Spleen (tissue), 7 donors: ENCODE data around the gene CARMIL3.

Source experiments
- POLR2A ChIP-seq, 3 donors: fragments of 450-650 bp; IDR thresholded peaks; one replicate each; pipeline ENCODE4 v1.5.1; 2017; ENCODE audit warnings: antibody characterized with exemption in 3 of 3, mild to moderate bottlenecking in 1 of 3
- TF ChIP-seq, protein P1 (sequence below), 11 experiments: fragments of 200-600 bp in 7 of 11; fragments of 450-650 bp in 4 of 11; sonication (generic) in 4 of 11; IDR thresholded peaks in 8 of 11; conservative IDR thresholded peaks in 3 of 11; 1 replicate in 7 of 11; 2 replicates in 4 of 11; pipeline versions ENCODE4 v1.4.0 to v1.8.0; 2016 to 2021; ENCODE audit warnings: antibody characterized with exemption in 11 of 11, inconsistent platforms in 4 of 11, mild to moderate bottlenecking in 1 of 11
- donor health status: DM: no; HTN: no; CAD: no; lungs with moderate emphysema.
- donor health status: DM: no; HTN: no; CAD: no.
- donor health status: DM: no; HTN: no; CAD: no.

DNA sequence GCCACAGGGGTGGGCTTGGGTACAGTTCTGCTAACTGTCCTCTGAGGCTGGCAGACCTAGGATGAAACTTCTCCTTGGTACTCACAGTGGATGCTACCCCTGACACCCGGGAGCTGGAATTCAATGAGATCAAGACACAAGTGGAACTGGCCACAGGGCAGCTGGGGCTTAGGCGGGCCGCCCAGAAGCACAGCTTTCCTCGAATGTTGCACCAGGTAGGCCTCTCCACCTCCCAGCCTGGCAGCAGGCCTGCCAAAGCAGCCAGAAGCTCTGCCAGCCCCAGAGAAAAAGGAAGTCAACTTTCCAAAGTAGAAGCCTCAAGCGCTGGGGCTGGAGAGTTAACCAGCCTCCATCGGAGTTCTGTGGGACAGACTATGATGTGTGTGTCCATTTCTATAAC, 65.4 kb downstream of the CARMIL3 start:
- TF ChIP-seq, protein P1, sequence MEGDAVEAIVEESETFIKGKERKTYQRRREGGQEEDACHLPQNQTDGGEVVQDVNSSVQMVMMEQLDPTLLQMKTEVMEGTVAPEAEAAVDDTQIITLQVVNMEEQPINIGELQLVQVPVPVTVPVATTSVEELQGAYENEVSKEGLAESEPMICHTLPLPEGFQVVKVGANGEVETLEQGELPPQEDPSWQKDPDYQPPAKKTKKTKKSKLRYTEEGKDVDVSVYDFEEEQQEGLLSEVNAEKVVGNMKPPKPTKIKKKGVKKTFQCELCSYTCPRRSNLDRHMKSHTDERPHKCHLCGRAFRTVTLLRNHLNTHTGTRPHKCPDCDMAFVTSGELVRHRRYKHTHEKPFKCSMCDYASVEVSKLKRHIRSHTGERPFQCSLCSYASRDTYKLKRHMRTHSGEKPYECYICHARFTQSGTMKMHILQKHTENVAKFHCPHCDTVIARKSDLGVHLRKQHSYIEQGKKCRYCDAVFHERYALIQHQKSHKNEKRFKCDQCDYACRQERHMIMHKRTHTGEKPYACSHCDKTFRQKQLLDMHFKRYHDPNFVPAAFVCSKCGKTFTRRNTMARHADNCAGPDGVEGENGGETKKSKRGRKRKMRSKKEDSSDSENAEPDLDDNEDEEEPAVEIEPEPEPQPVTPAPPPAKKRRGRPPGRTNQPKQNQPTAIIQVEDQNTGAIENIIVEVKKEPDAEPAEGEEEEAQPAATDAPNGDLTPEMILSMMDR (IDR thresholded peaks at IDR 0.05 in 8 of 11, conservative IDR thresholded peaks at IDR 0.05 in 3 of 11) = no peak
- no peak for TF ChIP-seq POLR2A (IDR thresholded peaks at IDR 0.05)
